Caco-2 (cell line): ENCODE data around the gene LGALS4. TPM values are rescaled to one million over a fixed set of nuclear protein-coding genes. Genes with fewer than 3 reads are reported as not detected.

Experiments used
- BruUV-seq: library from RNA; stranded (reverse); fragments of 400-500 nt; replicated peaks from 2 replicates; lab custom pipeline; 2021; lab: Mats Ljungman, UMichigan
- CTCF ChIA-PET: fragments of 300-600 bp; sonication (Branson Sonifier 250); formaldehyde crosslinking; loops from one replicate; lab custom pipeline; 2022; ENCODE audit warnings: antibody characterized with exemption; lab: Charles Lee
- POLR2A ChIA-PET: fragments of 300-600 bp; sonication (Branson Sonifier 250); formaldehyde crosslinking; loops from one replicate; lab custom pipeline; 2022; ENCODE audit warnings: antibody characterized with exemption; lab: Charles Lee
- DNase-seq, 2 experiments: peaks; one replicate each; pipeline versions ENCODE4 v3.0.0 to v3.0.0-alpha.2; 2020 to 2022
- H3K27me3 ChIP-seq: replicated peaks from 2 replicates; pipeline ENCODE4 v1.6.0; 2011; ENCODE audit warnings: low read length; ENCODE audit not compliant: control insufficient read depth, insufficient read depth
- H3K36me3 ChIP-seq: 2 replicates; pipeline ENCODE4 v1.5.1; 2011; ENCODE audit warnings: low read length; ENCODE audit not compliant: control insufficient read depth, insufficient read depth
- H3K4me1 ChIP-seq: fragments of 250-450 bp; sonication (Bioruptor Pico); 2 replicates; pipeline ENCODE4 v1.5.1; 2020; ENCODE audit warnings: mild to moderate bottlenecking
- H3K4me3 ChIP-seq: 2 replicates; pipeline ENCODE4 v1.5.1; 2011; ENCODE audit warnings: low read depth, mild to moderate bottlenecking, control low read depth, low read length
- H3K9me3 ChIP-seq: fragments of 250-450 bp; sonication (Bioruptor Pico); 2 replicates; pipeline ENCODE4 v1.5.1; 2020; ENCODE audit warnings: mild to moderate bottlenecking, moderate library complexity
- H3K27ac Mint-ChIP-seq: one replicate; pipeline ENCODE4 v1.8.0; 2022; ENCODE audit warnings: mixed read lengths; ENCODE audit not compliant: unreplicated experiment
- H3K27me3 Mint-ChIP-seq: one replicate; pipeline ENCODE4 v1.8.0; 2022; ENCODE audit warnings: mixed read lengths; ENCODE audit not compliant: insufficient read depth, unreplicated experiment
- H3K36me3 Mint-ChIP-seq: one replicate; pipeline ENCODE4 v1.8.0; 2022; ENCODE audit warnings: mild to moderate bottlenecking, mixed read lengths; ENCODE audit not compliant: insufficient read depth, unreplicated experiment
- H3K4me1 Mint-ChIP-seq: one replicate; pipeline ENCODE4 v1.8.0; 2022; ENCODE audit warnings: low read depth, mixed read lengths; ENCODE audit not compliant: unreplicated experiment
- H3K4me3 Mint-ChIP-seq: one replicate; pipeline ENCODE4 v1.8.0; 2022; ENCODE audit warnings: mild to moderate bottlenecking, moderate library complexity, mixed read lengths; ENCODE audit not compliant: unreplicated experiment
- H3K9me3 Mint-ChIP-seq: one replicate; pipeline ENCODE4 v1.8.0; 2022; ENCODE audit warnings: mixed read lengths; ENCODE audit not compliant: unreplicated experiment
- CTCF ChIP-seq, 2 experiments: fragments of 200-600 bp in 1 of 2; IDR thresholded peaks; 1 replicate in 1 of 2; 2 replicates in 1 of 2; pipeline versions ENCODE4 v1.5.1 to v1.8.0; 2011 to 2022; ENCODE audit warnings: antibody characterized with exemption in 1 of 2, control low read depth in 1 of 2, inconsistent platforms in 1 of 2, low read depth in 1 of 2, low read length in 1 of 2, mild to moderate bottlenecking in 1 of 2, moderate library complexity in 1 of 2; ENCODE audit not compliant: insufficient read depth in 1 of 2, severe bottlenecking in 1 of 2, unreplicated experiment in 1 of 2
- intact Hi-C: fragments of 100-400 bp; cut with micrococcal nuclease; formaldehyde crosslinking; loops from one replicate; pipeline ENCODE4 v1.10.0; 2022; ENCODE audit not compliant: unreplicated experiment
- total RNA-seq: library from RNA; stranded (reverse); gene quantifications from 2 replicates; pipeline ENCODE4 v1.2.3, GENCODE V29; 2022

LGALS4 gene
- total RNA-seq, 1 experiment from 2014 or later, result 2.2 TPM

GRCh38 chr19:38848299-38849146 is 35.8 kb upstream of the LGALS4 start:
- Mint-ChIP-seq H3K27me3 (no peaks in the 10 kb centered on the region), H3K9me3 (no peaks in the 10 kb centered on the region), H3K4me1 (peaks cover 25% of the 10 kb centered on the region), H3K27ac (peak overlapping the region; percentile 99), H3K4me3 (peak overlapping the region; percentile 98), H3K36me3 (peaks cover 91% of the 10 kb centered on the region)
- intact Hi-C loops, result no loop called here
- ChIA-PET CTCF (interaction anchor here (0.5 to 2.9 kb wide), 8 partner anchors 34 to 579 kb away, joined by 3 to 12 read pairs (median 4); partner anchors contain the start of genes FAM98C, MRPS12, NFKBIB and SARS2), POLR2A (interaction anchor here (0.5 to 1.6 kb wide), 27 partner anchors 8 to 1122 kb away, joined by 3 to 33 read pairs (median 5); partner anchors contain the start of genes ACTN4, ECH1, EIF3K and MRPS12)
- Histone ChIP-seq H3K27me3 (no peaks in the 10 kb centered on the region), H3K36me3 (peaks cover 23% of the 10 kb centered on the region), H3K4me1 (peaks cover 10% of the 10 kb centered on the region; the same call in 1 of the 2 replicates), H3K9me3 (no peaks in the 10 kb centered on the region), H3K4me3 (peak overlapping the region; percentile 63)
- no peak for TF ChIP-seq CTCF (IDR thresholded peaks at IDR 0.05; ENCODE audit: insufficient read depth in 1 of 2, low read depth in 1 of 2, low read length in 1 of 2, severe bottlenecking in 1 of 2, unreplicated experiment in 1 of 2)
- DNase-seq, result no peak
- TSS peak; percentile 31 for BruUV-seq

GRCh38 chr19:38846097-38846496 is 33.4 kb upstream of the LGALS4 start:
- no TSS peak for BruUV-seq
- intact Hi-C loops, result no loop called here
- Histone ChIP-seq H3K9me3 (no peaks in the 10 kb centered on the region), H3K4me3 (no peak overlapping the region), H3K36me3 (peaks cover 38% of the 10 kb centered on the region), H3K27me3 (no peaks in the 10 kb centered on the region), H3K4me1 (peaks cover 10% of the 10 kb centered on the region; the same call in 1 of the 2 replicates)
- no peak overlapping the region for H3K4me3 Mint-ChIP-seq
- CTCF ChIA-PET, result no interaction called here
- no peak for TF ChIP-seq CTCF (IDR thresholded peaks at IDR 0.05; ENCODE audit: insufficient read depth in 1 of 2, low read depth in 1 of 2, low read length in 1 of 2, severe bottlenecking in 1 of 2, unreplicated experiment in 1 of 2)
- POLR2A ChIA-PET, result interaction anchor here (0.5 to 1.3 kb wide), 2 partner anchors 14 to 604 kb away, joined by 4 read pairs; partner anchors contain the start of gene ECH1
- no peak overlapping the region for H3K27ac Mint-ChIP-seq
- no peak for DNase-seq
- H3K9me3 Mint-ChIP-seq, result no peaks in the 10 kb centered on the region
- peaks cover 25% of the 10 kb centered on the region for H3K4me1 Mint-ChIP-seq
- H3K36me3 Mint-ChIP-seq, result peaks cover 96% of the 10 kb centered on the region
- H3K27me3 Mint-ChIP-seq, result no peaks in the 10 kb centered on the region

- BruUV-seq, result no TSS peak
- Mint-ChIP-seq H3K36me3 (peaks cover 100% of the 10 kb centered on the region), H3K27ac (no peak overlapping the region), H3K27me3 (no peaks in the 10 kb centered on the region), H3K4me1 (peaks cover 29% of the 10 kb centered on the region), H3K4me3 (peak overlapping the region; percentile 30), H3K9me3 (no peaks in the 10 kb centered on the region)
- Histone ChIP-seq H3K4me1 (peaks cover 12% of the 10 kb centered on the region; the same call in 1 of the 2 replicates), H3K27me3 (no peaks in the 10 kb centered on the region), H3K4me3 (no peak overlapping the region), H3K9me3 (no peaks in the 10 kb centered on the region), H3K36me3 (peaks cover 39% of the 10 kb centered on the region)
- intact Hi-C loops, result no loop called here
- DNase-seq, result no peak
- ChIA-PET CTCF (no interaction called here), POLR2A (interaction anchor here (0.5 to 1.3 kb wide), 2 partner anchors 14 to 605 kb away, joined by 4 read pairs; partner anchors contain the start of gene ECH1)
- TF ChIP-seq CTCF (IDR thresholded peaks at IDR 0.05; ENCODE audit: insufficient read depth in 1 of 2, low read depth in 1 of 2, low read length in 1 of 2, severe bottlenecking in 1 of 2, unreplicated experiment in 1 of 2), result no peak
Observed at GRCh38 chr19:38845374-38846024, 32.8 kb upstream of the LGALS4 start.
